ENCODE measurements around the gene RAI14.

Gene RAI14

DNA sequence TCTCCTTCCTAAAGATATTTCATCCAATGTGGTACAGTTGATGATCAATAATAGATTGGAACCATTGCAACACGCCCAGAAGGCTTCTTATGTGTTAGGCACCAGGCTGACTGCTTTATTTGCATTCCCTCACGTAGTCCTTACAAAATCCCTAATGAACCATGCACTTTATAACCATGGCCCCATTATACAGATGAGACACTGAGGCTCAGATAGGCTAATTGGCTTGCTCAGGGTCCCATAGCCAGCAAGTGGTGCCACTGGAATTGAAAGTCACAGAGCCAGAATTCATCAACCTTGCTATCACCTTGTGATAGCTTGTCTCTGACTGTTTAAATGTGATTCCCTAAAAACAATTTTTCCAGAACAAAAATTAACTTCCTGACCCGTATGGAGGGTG, 27.8 kb upstream of the RAI14 start:
- H3K4me3 ChIP-seq (ENCODE audit: low read depth, low read length): no peak overlapping the region
- H3K27me3 ChIP-seq (ENCODE audit: insufficient read depth, low read depth, severe bottlenecking): no peaks in the 10 kb centered on the region
- TF ChIP-seq, protein P1, sequence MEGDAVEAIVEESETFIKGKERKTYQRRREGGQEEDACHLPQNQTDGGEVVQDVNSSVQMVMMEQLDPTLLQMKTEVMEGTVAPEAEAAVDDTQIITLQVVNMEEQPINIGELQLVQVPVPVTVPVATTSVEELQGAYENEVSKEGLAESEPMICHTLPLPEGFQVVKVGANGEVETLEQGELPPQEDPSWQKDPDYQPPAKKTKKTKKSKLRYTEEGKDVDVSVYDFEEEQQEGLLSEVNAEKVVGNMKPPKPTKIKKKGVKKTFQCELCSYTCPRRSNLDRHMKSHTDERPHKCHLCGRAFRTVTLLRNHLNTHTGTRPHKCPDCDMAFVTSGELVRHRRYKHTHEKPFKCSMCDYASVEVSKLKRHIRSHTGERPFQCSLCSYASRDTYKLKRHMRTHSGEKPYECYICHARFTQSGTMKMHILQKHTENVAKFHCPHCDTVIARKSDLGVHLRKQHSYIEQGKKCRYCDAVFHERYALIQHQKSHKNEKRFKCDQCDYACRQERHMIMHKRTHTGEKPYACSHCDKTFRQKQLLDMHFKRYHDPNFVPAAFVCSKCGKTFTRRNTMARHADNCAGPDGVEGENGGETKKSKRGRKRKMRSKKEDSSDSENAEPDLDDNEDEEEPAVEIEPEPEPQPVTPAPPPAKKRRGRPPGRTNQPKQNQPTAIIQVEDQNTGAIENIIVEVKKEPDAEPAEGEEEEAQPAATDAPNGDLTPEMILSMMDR (IDR thresholded peaks at IDR 0.05; ENCODE audit: low read depth, low read length): no peak
- peaks cover 10% of the 10 kb centered on the region for H3K9me3 ChIP-seq (ENCODE audit: severe bottlenecking)
- no peaks in the 10 kb centered on the region for H3K36me3 ChIP-seq
- no peak overlapping the region for H3K27ac ChIP-seq
- DNase-seq: no peak

DNA sequence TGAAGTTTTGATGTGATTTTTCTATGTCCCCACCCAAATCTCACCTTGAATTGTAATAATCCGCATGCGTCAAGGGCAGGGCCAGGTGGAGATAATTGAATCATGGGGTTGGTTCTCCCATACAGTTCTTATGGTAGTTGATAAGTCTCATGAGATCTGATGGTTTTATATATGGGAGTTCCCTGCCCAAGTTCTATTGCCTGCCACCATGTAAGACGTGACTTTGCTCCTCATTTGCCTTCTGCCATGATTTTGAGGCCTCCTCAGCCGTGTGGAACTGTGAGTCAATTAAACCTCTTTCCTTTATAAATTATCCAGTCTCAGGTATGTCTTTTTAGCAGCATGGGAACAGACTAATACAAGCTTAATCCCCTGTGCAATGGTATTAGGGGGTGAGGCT, 25.5 kb upstream of the RAI14 start:
- Histone ChIP-seq H3K9me3 (ENCODE audit: severe bottlenecking) (peaks cover 10% of the 10 kb centered on the region), H3K36me3 (no peaks in the 10 kb centered on the region), H3K27me3 (ENCODE audit: insufficient read depth, low read depth, severe bottlenecking) (no peaks in the 10 kb centered on the region), H3K4me3 (ENCODE audit: low read depth, low read length) (no peak overlapping the region), H3K27ac (no peak overlapping the region)
- DNase-seq: peak; percentile 20
- TF ChIP-seq, protein P1 (IDR thresholded peaks at IDR 0.05; ENCODE audit: low read depth, low read length): no peak

DNA sequence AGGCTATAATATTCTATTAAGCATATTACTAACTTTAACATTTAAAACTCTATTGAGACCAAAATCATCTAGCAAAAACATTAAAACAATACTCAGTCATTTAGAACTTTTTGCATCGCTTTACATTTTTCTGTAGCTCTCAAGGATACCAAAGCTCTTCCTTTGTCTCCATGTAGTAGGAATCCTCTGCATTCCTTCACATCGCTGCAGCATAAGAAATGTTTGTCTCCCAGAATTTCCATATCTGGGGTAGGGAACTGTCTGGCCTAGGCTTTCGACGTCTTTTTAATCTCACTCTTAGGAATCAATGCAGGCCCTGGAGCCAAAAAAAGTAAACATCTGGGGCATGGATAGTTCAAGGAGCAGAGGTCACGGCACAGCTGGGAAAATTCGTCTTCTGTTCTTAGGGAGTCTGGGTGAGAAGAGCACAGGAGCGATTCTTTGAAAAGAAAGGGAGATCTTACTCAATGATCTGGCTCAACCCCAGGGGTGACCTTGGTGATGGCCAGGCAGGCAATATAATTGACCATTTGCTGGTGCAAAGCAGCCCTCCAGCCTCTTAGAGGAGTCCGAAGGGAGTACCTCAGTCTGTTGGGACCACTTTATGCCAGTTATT, 23.2 kb upstream of the RAI14 start:
- H3K27me3 ChIP-seq (ENCODE audit: insufficient read depth, low read depth, severe bottlenecking): no peaks in the 10 kb centered on the region
- H3K36me3 ChIP-seq: no peaks in the 10 kb centered on the region
- TF ChIP-seq, protein P1 (IDR thresholded peaks at IDR 0.05; ENCODE audit: low read depth, low read length): no peak
- no peak overlapping the region for H3K4me3 ChIP-seq (ENCODE audit: low read depth, low read length)
- DNase-seq: no peak
- H3K9me3 ChIP-seq (ENCODE audit: severe bottlenecking): peaks cover 10% of the 10 kb centered on the region
- no peak overlapping the region for H3K27ac ChIP-seq

DNA sequence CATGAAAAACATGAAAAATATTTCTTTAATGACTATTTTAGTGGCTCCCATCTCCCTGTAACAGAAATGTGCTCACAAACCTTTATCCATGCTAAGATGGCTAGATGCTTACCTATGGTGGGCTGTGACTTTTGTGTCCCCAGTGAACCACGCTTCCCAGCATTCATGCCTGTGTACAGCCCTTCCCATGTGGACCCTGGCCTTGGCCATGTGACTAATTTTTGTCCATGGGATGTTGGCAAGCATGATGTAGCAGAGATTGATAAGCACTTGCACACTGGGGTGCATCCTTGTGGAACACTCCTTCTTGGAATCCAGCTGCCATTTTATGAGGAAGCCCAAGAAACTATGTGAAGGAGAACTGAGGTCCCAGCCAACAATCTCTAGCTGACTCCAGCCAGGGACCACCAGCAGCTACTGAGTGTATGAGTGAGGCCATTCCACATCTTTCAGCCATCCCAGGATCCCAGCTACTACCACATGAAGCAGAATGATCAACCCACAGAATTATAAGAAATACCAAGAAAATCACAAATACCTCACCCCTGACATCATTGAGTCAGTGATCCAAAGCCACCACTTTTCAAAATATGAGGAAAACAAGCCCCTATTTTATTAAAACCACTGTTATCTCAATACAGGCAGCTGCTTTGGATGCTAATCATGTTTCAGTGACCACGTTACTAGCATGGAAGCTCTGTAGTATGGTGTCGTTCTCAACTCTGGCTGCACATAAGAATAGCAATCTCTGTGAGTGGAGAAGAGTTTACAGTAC, 16.1 kb upstream of the RAI14 start:
- Histone ChIP-seq H3K27ac (no peak overlapping the region), H3K36me3 (no peaks in the 10 kb centered on the region), H3K9me3 (ENCODE audit: severe bottlenecking) (no peaks in the 10 kb centered on the region), H3K4me3 (ENCODE audit: low read depth, low read length) (no peak overlapping the region), H3K27me3 (ENCODE audit: insufficient read depth, low read depth, severe bottlenecking) (no peaks in the 10 kb centered on the region)
- TF ChIP-seq, protein P1 (IDR thresholded peaks at IDR 0.05; ENCODE audit: low read depth, low read length): no peak
- no peak for DNase-seq

DNA sequence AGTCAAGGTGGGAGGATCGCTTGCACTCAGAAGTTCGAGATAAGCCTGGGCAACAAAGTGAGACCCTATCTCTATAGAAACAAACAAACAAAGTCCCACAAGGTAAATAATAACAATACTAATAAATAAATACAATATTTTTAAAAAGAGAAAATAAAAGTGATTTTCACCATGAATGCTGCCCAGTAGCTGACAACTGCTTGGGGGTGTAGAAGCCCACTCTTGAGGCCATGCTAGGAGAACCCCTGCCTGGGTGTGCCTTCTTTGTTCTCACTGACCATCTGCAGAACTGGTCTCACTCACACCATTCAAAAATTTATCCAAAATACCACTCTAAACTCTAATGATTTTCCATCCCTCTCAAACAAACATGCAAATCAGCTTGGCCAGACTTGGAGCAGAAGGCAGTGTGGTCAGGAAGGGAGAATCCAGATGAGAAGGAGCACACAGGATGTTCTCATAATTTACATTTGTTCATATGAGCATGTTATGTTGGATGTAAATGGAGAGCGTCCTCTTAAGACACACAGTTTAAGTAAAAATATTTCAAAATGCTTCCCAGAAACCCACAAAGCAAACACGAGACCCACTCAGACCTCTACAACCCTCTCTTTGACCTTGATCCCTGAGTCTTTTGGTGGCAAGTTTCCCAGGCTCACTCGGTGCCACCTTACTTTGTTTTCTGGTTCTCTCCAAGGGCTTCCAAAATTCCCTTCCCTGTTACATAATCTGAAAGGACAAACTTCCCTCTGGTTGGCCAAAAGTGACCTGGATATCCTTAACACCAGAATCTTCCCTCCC, 7.9 kb upstream of the RAI14 start:
- Histone ChIP-seq H3K9me3 (ENCODE audit: severe bottlenecking) (peaks cover 7% of the 10 kb centered on the region), H3K36me3 (no peaks in the 10 kb centered on the region), H3K27me3 (ENCODE audit: insufficient read depth, low read depth, severe bottlenecking) (no peaks in the 10 kb centered on the region), H3K4me3 (ENCODE audit: low read depth, low read length) (no peak overlapping the region), H3K27ac (no peak overlapping the region)
- TF ChIP-seq, protein P1 (IDR thresholded peaks at IDR 0.05; ENCODE audit: low read depth, low read length): no peak
- no peak for DNase-seq

Data from WERI-Rb-1 (cell line).